ENCODE data around the gene WDR72. TPM values are rescaled to one million over a fixed set of nuclear protein-coding genes. Genes with fewer than 3 reads are reported as not detected.

The WDR72 gene
- total RNA-seq, 4 donors from 2014 or later: 87.7 to 110 (median 98.6) TPM

- H3K9me3 ChIP-seq: no peaks in the 10 kb centered on the region
These were observed 194.8 kb downstream of the WDR72 start for GRCh38 chr15:53564647-53565046.

GRCh38 chr15:53563627-53564026 lies 195.8 kb downstream of the WDR72 start:
- Histone ChIP-seq H3K27me3 (no peaks in the 10 kb centered on the region), H3K4me3 (replicated peaks in 1 of 3) (no peak overlapping the region), H3K9me3 (no peaks in the 10 kb centered on the region), H3K27ac (no peak overlapping the region), H3K4me1 (peaks cover 3 to 10% of the 10 kb centered on the region in 2 donors), H3K36me3 (no peaks in the 10 kb centered on the region)
- intact Hi-C loops (cut with DNase I): no loop called here
- TF ChIP-seq POLR2A (IDR thresholded peaks at IDR 0.05) (no peak), CTCF (IDR thresholded peaks at IDR 0.05) (no peak)
- 98 to 99% methylated on average over 4 of the region's 4 CpGs for WGBS, 2 donors
- no peak for DNase-seq

More at GRCh38 chr15:53564647-53565046, 194.8 kb downstream of the WDR72 start:
- Histone ChIP-seq H3K4me3 (replicated peaks in 1 of 3) (no peak overlapping the region), H3K27ac (no peak overlapping the region), H3K36me3 (no peaks in the 10 kb centered on the region), H3K4me1 (peaks cover 3 to 10% of the 10 kb centered on the region in 2 donors), H3K27me3 (no peaks in the 10 kb centered on the region)
- DNase-seq: no peak
- intact Hi-C loops (cut with DNase I): no loop called here
- WGBS, 2 donors: 81 to 87% methylated on average over 2 of the region's 2 CpGs
- TF ChIP-seq CTCF (IDR thresholded peaks at IDR 0.05) (no peak), POLR2A (IDR thresholded peaks at IDR 0.05) (no peak)

- no peak overlapping the region for H3K4me3 ChIP-seq (replicated peaks in 1 of 3)
- H3K4me1 ChIP-seq: peaks cover 3 to 10% of the 10 kb centered on the region in 2 donors
- H3K27ac ChIP-seq: no peak overlapping the region
- TF ChIP-seq POLR2A (IDR thresholded peaks at IDR 0.05) (no peak), CTCF (IDR thresholded peaks at IDR 0.05) (no peak)
- no peaks in the 10 kb centered on the region for H3K27me3 ChIP-seq
- H3K9me3 ChIP-seq: no peaks in the 10 kb centered on the region
- WGBS, 2 donors: 69 to 79% methylated on average over 7 of the region's 7 CpGs
- no peaks in the 10 kb centered on the region for H3K36me3 ChIP-seq
- no peak for DNase-seq
- intact Hi-C loops (cut with DNase I): no loop called here
These were observed 199.8 kb downstream of the WDR72 start for GRCh38 chr15:53559364-53560277.

- Histone ChIP-seq H3K4me3 (replicated peaks in 1 of 3) (no peak overlapping the region), H3K4me1 (peaks cover 3 to 10% of the 10 kb centered on the region in 2 donors), H3K9me3 (no peaks in the 10 kb centered on the region), H3K27me3 (no peaks in the 10 kb centered on the region), H3K27ac (no peak overlapping the region), H3K36me3 (no peaks in the 10 kb centered on the region)
- DNase-seq: no peak
- TF ChIP-seq POLR2A (IDR thresholded peaks at IDR 0.05): no peak
- TF ChIP-seq CTCF (IDR thresholded peaks at IDR 0.05): no peak
- 85% methylated on average over 1 of the region's 1 CpG for WGBS, 2 donors
- intact Hi-C loops (cut with DNase I): no loop called here
These were observed 201.1 kb downstream of the WDR72 start for GRCh38 chr15:53558384-53558783.

- intact Hi-C loops (cut with DNase I): no loop called here
- peaks cover 2 to 4% of the 10 kb centered on the region in 2 donors for H3K4me1 ChIP-seq
These were observed 204.2 kb downstream of the WDR72 start for GRCh38 chr15:53555226-53555625.

More at GRCh38 chr15:53555226-53555625, 204.2 kb downstream of the WDR72 start:
- Histone ChIP-seq H3K27me3 (no peaks in the 10 kb centered on the region), H3K9me3 (no peaks in the 10 kb centered on the region), H3K4me3 (replicated peaks in 1 of 3) (no peak overlapping the region), H3K27ac (no peak overlapping the region), H3K36me3 (no peaks in the 10 kb centered on the region)
- no peak for TF ChIP-seq POLR2A (IDR thresholded peaks at IDR 0.05)
- TF ChIP-seq CTCF (IDR thresholded peaks at IDR 0.05): no peak
- DNase-seq: no peak
- WGBS, 2 donors: 73 to 75% methylated on average over 7 of the region's 7 CpGs
